ENCODE measurements around the gene MANBA. TPM values are rescaled to one million over a fixed set of nuclear protein-coding genes. Genes with fewer than 3 reads are reported as not detected.

Gene MANBA
- 11.2 TPM for polyA plus RNA-seq (ENCODE audit: insufficient read length)

- peak; percentile 89 for DNase-seq
Observed at GRCh38 chr4:102760645-102761295, at the start of gene MANBA. Gene MANBA (minus strand): TSS chr4:102760968. CDS start chr4:102760894, 74 bp downstream.

- DNase-seq = no peak
Observed at GRCh38 chr4:102809691-102810090, 48.9 kb upstream of the MANBA start.

- DNase-seq = no peak
Observed at GRCh38 chr4:102809190-102809589, 48.4 kb upstream of the MANBA start.

GRCh38 chr4:102808009-102808408 lies 47.2 kb upstream of the MANBA start:
- DNase-seq = no peak

GRCh38 chr4:102807345-102807744 lies 46.6 kb upstream of the MANBA start:
- no peak for DNase-seq

- DNase-seq = no peak
Observed at GRCh38 chr4:102799816-102800215, 39.0 kb upstream of the MANBA start.

GRCh38 chr4:102794999-102795398 lies 34.2 kb upstream of the MANBA start:
- no peak for DNase-seq

GRCh38 chr4:102792361-102792936 lies 31.7 kb upstream of the MANBA start:
- DNase-seq = peak; percentile 10

GRCh38 chr4:102791318-102791835 lies 30.6 kb upstream of the MANBA start:
- DNase-seq = no peak

GRCh38 chr4:102789317-102789717 lies 28.5 kb upstream of the MANBA start:
- peak; percentile 6 for DNase-seq

- DNase-seq = no peak
Observed at GRCh38 chr4:102787944-102788343, 27.2 kb upstream of the MANBA start.

- no peak for DNase-seq
Observed at GRCh38 chr4:102787096-102787881, 26.5 kb upstream of the MANBA start.

GRCh38 chr4:102786279-102786678 lies 25.5 kb upstream of the MANBA start:
- no peak for DNase-seq

- DNase-seq = no peak
Observed at GRCh38 chr4:102783006-102783405, 22.2 kb upstream of the MANBA start.

GRCh38 chr4:102781570-102781969 lies 20.8 kb upstream of the MANBA start:
- no peak for DNase-seq

- no peak for DNase-seq
Observed at GRCh38 chr4:102780476-102781144, 19.8 kb upstream of the MANBA start.

GRCh38 chr4:102779204-102779603 lies 18.4 kb upstream of the MANBA start:
- no peak for DNase-seq

- no peak for DNase-seq
Observed at GRCh38 chr4:102778720-102779119, 18.0 kb upstream of the MANBA start.

GRCh38 chr4:102775805-102776204 lies 15.0 kb upstream of the MANBA start:
- no peak for DNase-seq

GRCh38 chr4:102774254-102774653 lies 13.5 kb upstream of the MANBA start:
- DNase-seq = no peak

- no peak for DNase-seq
Observed at GRCh38 chr4:102772738-102773340, 12.1 kb upstream of the MANBA start.

GRCh38 chr4:102764901-102765300 lies 4.1 kb upstream of the MANBA start:
- no peak for DNase-seq
